Ishikawa (cell line): ENCODE results near the gene TNFRSF1B.

Source experiments
- CEBPB ChIP-seq: IDR thresholded peaks from 2 replicates; pipeline ENCODE4 v1.6.1; 2012
- CREB1 ChIP-seq: IDR thresholded peaks from 2 replicates; pipeline ENCODE4 v1.6.1; 2012; ENCODE audit warnings: low read depth
- EGR1 ChIP-seq: IDR thresholded peaks from 2 replicates; pipeline ENCODE4 v1.6.1; 2012
- EP300 ChIP-seq: IDR thresholded peaks from 2 replicates; pipeline ENCODE4 v1.6.1; 2012; ENCODE audit warnings: borderline replicate concordance
- MAX ChIP-seq: IDR thresholded peaks from 2 replicates; pipeline ENCODE4 v1.6.1; 2012
- NFIC ChIP-seq: IDR thresholded peaks from 2 replicates; pipeline ENCODE4 v1.6.1; 2012
- RAD21 ChIP-seq: IDR thresholded peaks from 2 replicates; pipeline ENCODE4 v1.6.1; 2012; ENCODE audit warnings: low read depth
- TAF1 ChIP-seq: IDR thresholded peaks from 2 replicates; pipeline ENCODE4 v1.6.1; 2012; ENCODE audit warnings: low read depth, mild to moderate bottlenecking
- TCF12 ChIP-seq: IDR thresholded peaks from 2 replicates; pipeline ENCODE4 v1.6.1; 2012; ENCODE audit warnings: low read depth
- TEAD4 ChIP-seq: IDR thresholded peaks from 2 replicates; pipeline ENCODE4 v1.6.1; 2012
- YY1 ChIP-seq: IDR thresholded peaks from 2 replicates; pipeline ENCODE4 v1.6.1; 2012; ENCODE audit warnings: low read depth
- ZBTB7A ChIP-seq: IDR thresholded peaks from 2 replicates; pipeline ENCODE4 v1.6.1; 2012; ENCODE audit warnings: low read depth
- TF ChIP-seq, protein P1 (sequence below): IDR thresholded peaks from 2 replicates; pipeline ENCODE4 v1.6.1; 2012; ENCODE audit warnings: low read depth, mild to moderate bottlenecking

DNA sequence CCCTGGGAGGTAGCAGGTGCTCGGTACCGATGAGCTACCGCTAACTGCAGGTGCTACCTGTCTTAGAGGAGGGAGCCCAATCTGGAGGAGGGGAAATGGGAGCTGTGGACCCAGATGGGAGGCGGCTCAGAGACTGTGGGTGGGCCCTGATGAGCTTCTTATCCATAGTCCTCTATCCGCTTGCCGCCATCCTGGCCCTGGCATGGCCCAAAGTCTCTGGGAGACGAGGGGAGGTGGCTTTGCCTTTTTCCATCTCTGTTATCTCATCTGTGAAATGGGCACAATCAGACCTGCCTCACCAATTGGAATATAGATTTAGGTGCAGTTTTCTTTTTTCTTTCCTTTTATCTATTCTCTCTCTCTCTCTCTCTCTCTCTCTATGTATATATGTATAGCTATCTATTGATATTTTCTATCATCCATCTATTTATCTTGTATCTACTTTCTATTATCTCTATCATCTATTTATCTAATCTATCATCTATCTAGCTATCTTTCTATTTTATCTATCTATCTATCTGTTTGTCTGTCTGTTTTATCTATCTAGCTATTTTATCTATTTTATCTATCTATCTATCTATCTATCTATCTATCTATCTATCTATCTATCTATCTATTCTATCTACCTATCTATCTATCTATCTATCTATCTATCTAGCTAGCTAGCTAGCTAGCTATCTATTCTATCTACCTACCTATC, 16.5 kb downstream of the TNFRSF1B start:
- TF ChIP-seq MAX (no peak), EP300 (no peak), TAF1 (no peak), TEAD4 (no peak), ZBTB7A (no peak), YY1 (no peak), CREB1 (no peak), TCF12 (no peak), EGR1 (no peak), CEBPB (no peak), RAD21 (no peak), NFIC (no peak)
- TF ChIP-seq, protein P1, sequence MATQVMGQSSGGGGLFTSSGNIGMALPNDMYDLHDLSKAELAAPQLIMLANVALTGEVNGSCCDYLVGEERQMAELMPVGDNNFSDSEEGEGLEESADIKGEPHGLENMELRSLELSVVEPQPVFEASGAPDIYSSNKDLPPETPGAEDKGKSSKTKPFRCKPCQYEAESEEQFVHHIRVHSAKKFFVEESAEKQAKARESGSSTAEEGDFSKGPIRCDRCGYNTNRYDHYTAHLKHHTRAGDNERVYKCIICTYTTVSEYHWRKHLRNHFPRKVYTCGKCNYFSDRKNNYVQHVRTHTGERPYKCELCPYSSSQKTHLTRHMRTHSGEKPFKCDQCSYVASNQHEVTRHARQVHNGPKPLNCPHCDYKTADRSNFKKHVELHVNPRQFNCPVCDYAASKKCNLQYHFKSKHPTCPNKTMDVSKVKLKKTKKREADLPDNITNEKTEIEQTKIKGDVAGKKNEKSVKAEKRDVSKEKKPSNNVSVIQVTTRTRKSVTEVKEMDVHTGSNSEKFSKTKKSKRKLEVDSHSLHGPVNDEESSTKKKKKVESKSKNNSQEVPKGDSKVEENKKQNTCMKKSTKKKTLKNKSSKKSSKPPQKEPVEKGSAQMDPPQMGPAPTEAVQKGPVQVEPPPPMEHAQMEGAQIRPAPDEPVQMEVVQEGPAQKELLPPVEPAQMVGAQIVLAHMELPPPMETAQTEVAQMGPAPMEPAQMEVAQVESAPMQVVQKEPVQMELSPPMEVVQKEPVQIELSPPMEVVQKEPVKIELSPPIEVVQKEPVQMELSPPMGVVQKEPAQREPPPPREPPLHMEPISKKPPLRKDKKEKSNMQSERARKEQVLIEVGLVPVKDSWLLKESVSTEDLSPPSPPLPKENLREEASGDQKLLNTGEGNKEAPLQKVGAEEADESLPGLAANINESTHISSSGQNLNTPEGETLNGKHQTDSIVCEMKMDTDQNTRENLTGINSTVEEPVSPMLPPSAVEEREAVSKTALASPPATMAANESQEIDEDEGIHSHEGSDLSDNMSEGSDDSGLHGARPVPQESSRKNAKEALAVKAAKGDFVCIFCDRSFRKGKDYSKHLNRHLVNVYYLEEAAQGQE, result no peak
